SW 1271 (cell line): ENCODE measurements around the gene SDC3.

Source experiments
- DNase-seq, 2 experiments: peaks; one replicate each; lab custom pipeline; 2025; lab: John Stamatoyannopoulos, UW

Gene SDC3

GRCh38 chr1:30888975-30889374 is 19.6 kb downstream of the SDC3 start:
- no peak for DNase-seq

- DNase-seq = no peak
These were observed 20.2 kb downstream of the SDC3 start for GRCh38 chr1:30888391-30888790.

- DNase-seq = no peak
These were observed 20.9 kb downstream of the SDC3 start for GRCh38 chr1:30887485-30888315.

GRCh38 chr1:30886710-30887428 is 21.7 kb downstream of the SDC3 start:
- no peak for DNase-seq

GRCh38 chr1:30885570-30886522 is 22.7 kb downstream of the SDC3 start:
- no peak for DNase-seq

GRCh38 chr1:30884723-30885122 is 23.8 kb downstream of the SDC3 start:
- DNase-seq = no peak

- DNase-seq = no peak
These were observed 25.0 kb downstream of the SDC3 start for GRCh38 chr1:30883389-30884172.

GRCh38 chr1:30882678-30883388 is 25.7 kb downstream of the SDC3 start:
- no peak for DNase-seq

GRCh38 chr1:30881319-30882181 is 27.0 kb downstream of the SDC3 start:
- no peak for DNase-seq

- no peak for DNase-seq
These were observed 27.8 kb downstream of the SDC3 start for GRCh38 chr1:30880678-30881318.

- no peak for DNase-seq
These were observed 28.4 kb downstream of the SDC3 start for GRCh38 chr1:30879940-30880677.

- DNase-seq = no peak
These were observed 29.3 kb downstream of the SDC3 start for GRCh38 chr1:30879126-30879786.

- no peak for DNase-seq
These were observed 30.0 kb downstream of the SDC3 start for GRCh38 chr1:30878559-30878958.

GRCh38 chr1:30878016-30878415 is 30.5 kb downstream of the SDC3 start:
- no peak for DNase-seq

- no peak for DNase-seq
These were observed 31.2 kb downstream of the SDC3 start for GRCh38 chr1:30877205-30877912.

GRCh38 chr1:30876451-30877204 is 31.9 kb downstream of the SDC3 start:
- no peak for DNase-seq

- no peak for DNase-seq
These were observed 32.6 kb downstream of the SDC3 start for GRCh38 chr1:30875916-30876315.
